HEK293 (cell line): ENCODE measurements around the gene BCKDHA.

Experiments
- CTCF ChIA-PET: fragments of 350-600 bp; formaldehyde crosslinking; extraction: SDS; loops from one replicate; lab custom pipeline; 2021; ENCODE audit warnings: antibody characterized with exemption; lab: Yijun Ruan, JAX
- POLR2A ChIA-PET: fragments of 300-600 bp; formaldehyde crosslinking; extraction: SDS; loops from one replicate; lab custom pipeline; 2020; ENCODE audit warnings: antibody characterized with exemption, inconsistent platforms; lab: Yijun Ruan, JAX
- H3K27ac ChIP-seq: fragments of 200-500 bp; sonication (Bioruptor generic); 2 replicates; pipeline ENCODE4 v1.5.1; 2014; ENCODE audit warnings: low read depth, low read length, control low read depth, inconsistent platforms; ENCODE audit errors: extremely low read depth
- H3K36me3 ChIP-seq, 2 experiments: fragments of 200-500 bp in 1 of 2; sonication (Bioruptor generic) in 1 of 2; 1 replicate in 1 of 2; 2 replicates in 1 of 2; pipeline ENCODE4 v1.5.1; 2014 to 2017; ENCODE audit warnings: inconsistent platforms in 2 of 2, low read length in 2 of 2; ENCODE audit not compliant: control insufficient read depth in 2 of 2, insufficient read depth in 1 of 2
- H3K4me1 ChIP-seq: fragments of 200-500 bp; sonication (Bioruptor generic); 2 replicates; pipeline ENCODE4 v1.5.1; 2014; ENCODE audit warnings: mild to moderate bottlenecking, low read length, inconsistent platforms; ENCODE audit not compliant: control insufficient read depth, insufficient read depth
- H3K4me3 ChIP-seq: 2 replicates; pipeline ENCODE4 v1.5.1; 2011; ENCODE audit warnings: low read depth, mild to moderate bottlenecking, control low read depth, low read length, moderate library complexity
- H3K9me3 ChIP-seq: fragments of 200-500 bp; sonication (Bioruptor generic); 2 replicates; pipeline ENCODE4 v1.5.1; 2014; ENCODE audit warnings: low read depth, low read length, inconsistent platforms; ENCODE audit not compliant: control insufficient read depth, insufficient read depth
- FEZF1 ChIP-seq: fragments of 450-650 bp; formaldehyde crosslinking; IDR thresholded peaks from 2 replicates; pipeline ENCODE4 v1.5.1; 2016; ENCODE audit warnings: missing biosample characterization, missing genetic modification characterization
- KLF9 ChIP-seq: fragments of 450-650 bp; formaldehyde crosslinking; IDR thresholded peaks from 2 replicates; pipeline ENCODE4 v1.5.1; 2016; ENCODE audit warnings: missing biosample characterization, missing genetic modification characterization, low read depth
- SP7 ChIP-seq: fragments of 450-650 bp; formaldehyde crosslinking; IDR thresholded peaks from 2 replicates; pipeline ENCODE4 v1.5.1; 2016; ENCODE audit warnings: missing biosample characterization, missing genetic modification characterization
- ZBTB20 ChIP-seq: fragments of 450-650 bp; formaldehyde crosslinking; IDR thresholded peaks from 2 replicates; pipeline ENCODE4 v1.5.1; 2016; ENCODE audit warnings: missing biosample characterization, missing genetic modification characterization
- ZBTB48 ChIP-seq: fragments of 450-650 bp; formaldehyde crosslinking; IDR thresholded peaks from 2 replicates; pipeline ENCODE4 v1.5.1; 2016; ENCODE audit warnings: missing biosample characterization, missing genetic modification characterization
- ZNF133 ChIP-seq: fragments of 450-650 bp; formaldehyde crosslinking; IDR thresholded peaks from 2 replicates; pipeline ENCODE4 v1.5.1; 2016; ENCODE audit warnings: missing biosample characterization, missing genetic modification characterization
- ZNF214 ChIP-seq: fragments of 450-650 bp; formaldehyde crosslinking; IDR thresholded peaks from 2 replicates; pipeline ENCODE4 v1.5.1; 2017; ENCODE audit warnings: missing biosample characterization, mild to moderate bottlenecking, missing genetic modification characterization, borderline replicate concordance
- ZNF223 ChIP-seq: fragments of 450-650 bp; formaldehyde crosslinking; IDR thresholded peaks from 2 replicates; pipeline ENCODE4 v1.5.1; 2016; ENCODE audit warnings: missing biosample characterization, missing genetic modification characterization
- ZNF239 ChIP-seq: fragments of 450-650 bp; formaldehyde crosslinking; IDR thresholded peaks from 2 replicates; pipeline ENCODE4 v1.5.1; 2016; ENCODE audit warnings: missing biosample characterization, missing genetic modification characterization
- ZNF248 ChIP-seq: fragments of 450-650 bp; formaldehyde crosslinking; IDR thresholded peaks from 2 replicates; pipeline ENCODE4 v1.5.1; 2017; ENCODE audit warnings: missing biosample characterization, missing genetic modification characterization
- ZNF266 ChIP-seq: fragments of 450-650 bp; formaldehyde crosslinking; IDR thresholded peaks from 2 replicates; pipeline ENCODE4 v1.5.1; 2016; ENCODE audit warnings: missing biosample characterization, missing genetic modification characterization, low read depth
- ZNF302 ChIP-seq: fragments of 450-650 bp; formaldehyde crosslinking; IDR thresholded peaks from 2 replicates; pipeline ENCODE4 v1.5.1; 2016; ENCODE audit warnings: missing biosample characterization, missing genetic modification characterization, low read depth
- ZNF335 ChIP-seq: fragments of 450-650 bp; formaldehyde crosslinking; conservative IDR thresholded peaks from 2 replicates; pipeline ENCODE4 v1.5.1; 2016; ENCODE audit warnings: missing biosample characterization, missing genetic modification characterization
- ZNF37A ChIP-seq: fragments of 450-650 bp; IDR thresholded peaks from 2 replicates; pipeline ENCODE4 v1.5.1; 2018; ENCODE audit warnings: missing biosample characterization, missing genetic modification characterization
- ZNF426 ChIP-seq: fragments of 450-650 bp; formaldehyde crosslinking; IDR thresholded peaks from 2 replicates; pipeline ENCODE4 v1.5.1; 2017; ENCODE audit warnings: missing biosample characterization, missing genetic modification characterization, mild to moderate bottlenecking, inconsistent platforms, moderate library complexity
- ZNF501 ChIP-seq: fragments of 450-650 bp; formaldehyde crosslinking; IDR thresholded peaks from 2 replicates; pipeline ENCODE4 v1.5.1; 2016; ENCODE audit warnings: missing biosample characterization, missing genetic modification characterization
- ZNF521 ChIP-seq: fragments of 450-650 bp; formaldehyde crosslinking; IDR thresholded peaks from 2 replicates; pipeline ENCODE4 v1.5.1; 2017; ENCODE audit warnings: missing biosample characterization, mild to moderate bottlenecking, missing genetic modification characterization
- ZNF549 ChIP-seq: fragments of 450-650 bp; IDR thresholded peaks from 2 replicates; pipeline ENCODE4 v1.5.1; 2018; ENCODE audit warnings: missing biosample characterization, missing genetic modification characterization, mild to moderate bottlenecking, inconsistent platforms, moderate library complexity
- ZNF596 ChIP-seq: fragments of 450-650 bp; IDR thresholded peaks from 2 replicates; pipeline ENCODE4 v1.5.0; 2018; ENCODE audit warnings: missing biosample characterization, mild to moderate bottlenecking, missing genetic modification characterization, moderate library complexity
- ZNF629 ChIP-seq: fragments of 450-650 bp; formaldehyde crosslinking; IDR thresholded peaks from 2 replicates; pipeline ENCODE4 v1.5.1; 2017; ENCODE audit warnings: missing biosample characterization, missing genetic modification characterization
- ZNF701 ChIP-seq: fragments of 450-650 bp; formaldehyde crosslinking; IDR thresholded peaks from 2 replicates; pipeline ENCODE4 v1.5.1; 2016; ENCODE audit warnings: missing biosample characterization, missing genetic modification characterization
- ZNF768 ChIP-seq: fragments of 450-650 bp; formaldehyde crosslinking; IDR thresholded peaks from 2 replicates; pipeline ENCODE4 v1.5.1; 2018; ENCODE audit warnings: missing biosample characterization, mild to moderate bottlenecking, missing genetic modification characterization
- ZNF791 ChIP-seq: fragments of 450-650 bp; formaldehyde crosslinking; IDR thresholded peaks from 2 replicates; pipeline ENCODE4 v1.5.1; 2016; ENCODE audit warnings: missing biosample characterization, missing genetic modification characterization
- TF ChIP-seq, protein P1 (sequence below): fragments of 450-650 bp; formaldehyde crosslinking; optimal IDR thresholded peaks from 2 replicates; pipeline ENCODE3; 2016; ENCODE audit warnings: missing biosample characterization, mild to moderate bottlenecking, missing genetic modification characterization
- TF ChIP-seq, protein P2 (sequence below): fragments of 450-650 bp; formaldehyde crosslinking; IDR thresholded peaks from 2 replicates; pipeline ENCODE4 v1.5.1; 2017; ENCODE audit warnings: missing biosample characterization, missing genetic modification characterization
- TF ChIP-seq, protein P3 (sequence below): fragments of 450-650 bp; formaldehyde crosslinking; IDR thresholded peaks from 2 replicates; pipeline ENCODE4 v1.5.1; 2016; ENCODE audit warnings: missing biosample characterization, missing genetic modification characterization
- TF ChIP-seq, protein P4 (sequence below): fragments of 450-650 bp; formaldehyde crosslinking; IDR thresholded peaks from 2 replicates; pipeline ENCODE4; 2016; ENCODE audit warnings: missing biosample characterization, missing genetic modification characterization
- TF ChIP-seq, protein P5 (sequence below): fragments of 450-650 bp; formaldehyde crosslinking; IDR thresholded peaks from 2 replicates; pipeline ENCODE4 v1.5.1; 2016; ENCODE audit warnings: missing biosample characterization, missing genetic modification characterization
- TF ChIP-seq, protein P6 (sequence below): fragments of 450-650 bp; IDR thresholded peaks from 2 replicates; pipeline ENCODE4 v1.5.1; 2018; ENCODE audit warnings: missing biosample characterization, missing genetic modification characterization

The BCKDHA gene

DNA sequence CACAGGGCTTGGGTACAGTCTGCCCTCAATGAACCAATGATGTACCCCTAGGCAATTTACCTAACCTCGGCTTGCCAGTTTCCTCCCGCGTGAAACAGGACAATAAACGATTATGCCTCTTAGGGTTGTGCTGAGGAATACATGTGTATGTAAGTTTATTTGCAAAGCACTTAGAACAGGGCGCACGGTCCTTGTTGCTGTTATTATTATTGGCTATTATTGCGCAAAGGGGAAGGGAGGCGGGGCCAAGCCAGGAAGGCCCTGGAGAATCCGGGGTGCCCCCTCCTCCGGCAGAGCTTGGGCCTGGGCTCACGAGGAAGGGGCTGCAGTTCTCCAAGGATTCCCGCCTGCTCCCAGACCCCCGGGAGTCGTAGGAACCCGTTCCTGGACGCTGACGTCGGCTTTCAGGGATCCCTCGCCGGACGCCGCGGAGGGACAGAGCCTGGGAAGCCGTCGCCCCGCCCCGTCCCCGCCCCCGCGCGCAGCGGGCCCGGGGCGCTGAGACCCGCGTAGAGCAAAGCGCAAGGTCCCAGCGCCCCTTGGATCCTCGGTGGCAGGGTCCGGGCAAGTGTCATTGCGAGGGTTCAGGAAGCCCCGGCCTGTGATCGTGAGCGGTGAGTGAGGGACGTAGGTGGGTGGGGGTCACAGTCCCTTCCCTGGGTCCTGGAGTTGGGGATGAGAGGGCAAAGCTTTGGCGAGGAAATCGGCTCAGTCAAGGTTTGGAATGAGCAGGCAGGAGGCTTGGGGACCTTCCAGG, 21.2 kb upstream of the BCKDHA start, which contains the start of gene TMEM91 (continued):
- TF ChIP-seq, protein P1, sequence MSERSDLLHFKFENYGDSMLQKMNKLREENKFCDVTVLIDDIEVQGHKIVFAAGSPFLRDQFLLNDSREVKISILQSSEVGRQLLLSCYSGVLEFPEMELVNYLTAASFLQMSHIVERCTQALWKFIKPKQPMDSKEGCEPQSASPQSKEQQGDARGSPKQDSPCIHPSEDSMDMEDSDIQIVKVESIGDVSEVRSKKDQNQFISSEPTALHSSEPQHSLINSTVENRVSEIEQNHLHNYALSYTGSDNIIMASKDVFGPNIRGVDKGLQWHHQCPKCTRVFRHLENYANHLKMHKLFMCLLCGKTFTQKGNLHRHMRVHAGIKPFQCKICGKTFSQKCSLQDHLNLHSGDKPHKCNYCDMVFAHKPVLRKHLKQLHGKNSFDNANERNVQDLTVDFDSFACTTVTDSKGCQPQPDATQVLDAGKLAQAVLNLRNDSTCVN (tag by site-specific recombination): peak; percentile 35
- TF ChIP-seq ZNF223: no peak
- TF ChIP-seq ZNF596 (tag by site-specific recombination): no peak
- TF ChIP-seq, protein P2, sequence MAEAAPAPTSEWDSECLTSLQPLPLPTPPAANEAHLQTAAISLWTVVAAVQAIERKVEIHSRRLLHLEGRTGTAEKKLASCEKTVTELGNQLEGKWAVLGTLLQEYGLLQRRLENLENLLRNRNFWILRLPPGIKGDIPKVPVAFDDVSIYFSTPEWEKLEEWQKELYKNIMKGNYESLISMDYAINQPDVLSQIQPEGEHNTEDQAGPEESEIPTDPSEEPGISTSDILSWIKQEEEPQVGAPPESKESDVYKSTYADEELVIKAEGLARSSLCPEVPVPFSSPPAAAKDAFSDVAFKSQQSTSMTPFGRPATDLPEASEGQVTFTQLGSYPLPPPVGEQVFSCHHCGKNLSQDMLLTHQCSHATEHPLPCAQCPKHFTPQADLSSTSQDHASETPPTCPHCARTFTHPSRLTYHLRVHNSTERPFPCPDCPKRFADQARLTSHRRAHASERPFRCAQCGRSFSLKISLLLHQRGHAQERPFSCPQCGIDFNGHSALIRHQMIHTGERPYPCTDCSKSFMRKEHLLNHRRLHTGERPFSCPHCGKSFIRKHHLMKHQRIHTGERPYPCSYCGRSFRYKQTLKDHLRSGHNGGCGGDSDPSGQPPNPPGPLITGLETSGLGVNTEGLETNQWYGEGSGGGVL: no peak
- no peak for TF ChIP-seq ZNF248 (tag by site-specific recombination)
- peak; percentile 25; the same call in 1 of the 2 replicates for TF ChIP-seq FEZF1 (tag by site-specific recombination)
- TF ChIP-seq, protein P3, sequence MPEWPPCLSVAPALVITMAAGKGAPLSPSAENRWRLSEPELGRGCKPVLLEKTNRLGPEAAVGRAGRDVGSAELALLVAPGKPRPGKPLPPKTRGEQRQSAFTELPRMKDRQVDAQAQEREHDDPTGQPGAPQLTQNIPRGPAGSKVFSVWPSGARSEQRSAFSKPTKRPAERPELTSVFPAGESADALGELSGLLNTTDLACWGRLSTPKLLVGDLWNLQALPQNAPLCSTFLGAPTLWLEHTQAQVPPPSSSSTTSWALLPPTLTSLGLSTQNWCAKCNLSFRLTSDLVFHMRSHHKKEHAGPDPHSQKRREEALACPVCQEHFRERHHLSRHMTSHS (tag by site-specific recombination): no peak
- TF ChIP-seq ZBTB20 (tag by site-specific recombination): peak; percentile 72
- TF ChIP-seq ZNF791 (tag by site-specific recombination): no peak
- no peak for TF ChIP-seq ZNF426 (tag by site-specific recombination)
- TF ChIP-seq ZNF214: no peak
- no peak for TF ChIP-seq ZNF521 (tag by site-specific recombination)
- TF ChIP-seq, protein P4, sequence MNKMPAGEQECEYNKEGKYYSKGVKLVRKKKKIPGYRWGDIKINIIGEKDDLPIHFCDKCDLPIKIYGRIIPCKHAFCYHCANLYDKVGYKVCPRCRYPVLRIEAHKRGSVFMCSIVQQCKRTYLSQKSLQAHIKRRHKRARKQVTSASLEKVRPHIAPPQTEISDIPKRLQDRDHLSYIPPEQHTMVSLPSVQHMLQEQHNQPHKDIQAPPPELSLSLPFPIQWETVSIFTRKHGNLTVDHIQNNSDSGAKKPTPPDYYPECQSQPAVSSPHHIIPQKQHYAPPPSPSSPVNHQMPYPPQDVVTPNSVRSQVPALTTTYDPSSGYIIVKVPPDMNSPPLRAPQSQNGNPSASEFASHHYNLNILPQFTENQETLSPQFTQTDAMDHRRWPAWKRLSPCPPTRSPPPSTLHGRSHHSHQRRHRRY (tag by site-specific recombination): 0 out of 2 replicates have a peak, but pooled peaks have one; percentile 57
- peak; percentile 36; the same call in 1 of the 2 replicates for TF ChIP-seq SP7
- no peak for TF ChIP-seq ZNF501 (tag by site-specific recombination)
- peak; percentile 81 for TF ChIP-seq KLF9 (tag by site-specific recombination)
- TF ChIP-seq, protein P5, sequence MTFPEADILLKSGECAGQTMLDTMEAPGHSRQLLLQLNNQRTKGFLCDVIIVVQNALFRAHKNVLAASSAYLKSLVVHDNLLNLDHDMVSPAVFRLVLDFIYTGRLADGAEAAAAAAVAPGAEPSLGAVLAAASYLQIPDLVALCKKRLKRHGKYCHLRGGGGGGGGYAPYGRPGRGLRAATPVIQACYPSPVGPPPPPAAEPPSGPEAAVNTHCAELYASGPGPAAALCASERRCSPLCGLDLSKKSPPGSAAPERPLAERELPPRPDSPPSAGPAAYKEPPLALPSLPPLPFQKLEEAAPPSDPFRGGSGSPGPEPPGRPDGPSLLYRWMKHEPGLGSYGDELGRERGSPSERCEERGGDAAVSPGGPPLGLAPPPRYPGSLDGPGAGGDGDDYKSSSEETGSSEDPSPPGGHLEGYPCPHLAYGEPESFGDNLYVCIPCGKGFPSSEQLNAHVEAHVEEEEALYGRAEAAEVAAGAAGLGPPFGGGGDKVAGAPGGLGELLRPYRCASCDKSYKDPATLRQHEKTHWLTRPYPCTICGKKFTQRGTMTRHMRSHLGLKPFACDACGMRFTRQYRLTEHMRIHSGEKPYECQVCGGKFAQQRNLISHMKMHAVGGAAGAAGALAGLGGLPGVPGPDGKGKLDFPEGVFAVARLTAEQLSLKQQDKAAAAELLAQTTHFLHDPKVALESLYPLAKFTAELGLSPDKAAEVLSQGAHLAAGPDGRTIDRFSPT (tag by site-specific recombination): no peak
- TF ChIP-seq ZNF549 (tag by site-specific recombination): no peak
- no peak for TF ChIP-seq ZNF239 (tag by site-specific recombination)
- TF ChIP-seq, all 188 proteins: peak for 25

DNA sequence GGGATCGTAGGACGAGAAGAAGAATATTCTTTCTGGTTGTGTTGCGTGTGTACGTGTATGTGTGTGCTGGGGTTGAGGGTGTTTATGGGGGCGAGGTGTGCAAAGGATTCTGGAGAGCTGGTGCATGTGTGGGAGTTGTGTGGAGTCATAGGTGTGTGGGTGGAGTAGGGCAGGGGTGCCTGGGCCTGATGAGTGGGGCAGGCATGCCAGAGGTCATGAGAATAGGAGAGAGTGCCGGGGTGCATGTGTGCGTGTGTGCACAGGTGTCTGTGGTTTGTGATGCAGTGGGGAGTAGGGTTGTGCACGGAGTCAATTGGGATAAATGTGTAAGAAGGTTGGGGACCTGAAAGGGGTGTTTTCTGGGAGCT, 20.6 kb upstream of the BCKDHA start:
- Histone ChIP-seq H3K36me3 (no peaks in the 10 kb centered on the region; a peak in 1 of 3 replicates), H3K9me3 (no peaks in the 10 kb centered on the region), H3K4me1 (peaks cover 20% of the 10 kb centered on the region), H3K27ac (peak overlapping the region; percentile 21; the same call in 1 of the 2 replicates), H3K4me3 (peak overlapping the region; percentile 34)
- ChIA-PET POLR2A (interaction anchor here (1.3 to 6.2 kb wide), 2 partner anchors 12 to 24 kb away, joined by 3 to 64 read pairs; partner anchors contain the start of gene B9D2), CTCF (interaction anchor here (1.9 kb wide), 1 partner anchor 13 kb away, joined by 5 read pairs; the partner anchor contains the start of gene B9D2)
- TF ChIP-seq ZNF266 (tag by site-specific recombination) (no peak), ZNF37A (tag by site-specific recombination) (no peak), ZNF768 (tag by site-specific recombination) (no peak), ZNF302 (no peak), ZNF133 (tag by site-specific recombination) (no peak), ZNF335 (tag by site-specific recombination) (peak; percentile 3; the same call in 1 of the 2 replicates), ZNF426 (tag by site-specific recombination) (no peak), ZNF629 (no peak), ZBTB48 (tag by site-specific recombination) (0 out of 2 replicates have a peak, but pooled peaks have one; percentile 52), ZNF701 (tag by site-specific recombination) (no peak)
- TF ChIP-seq, protein P6, sequence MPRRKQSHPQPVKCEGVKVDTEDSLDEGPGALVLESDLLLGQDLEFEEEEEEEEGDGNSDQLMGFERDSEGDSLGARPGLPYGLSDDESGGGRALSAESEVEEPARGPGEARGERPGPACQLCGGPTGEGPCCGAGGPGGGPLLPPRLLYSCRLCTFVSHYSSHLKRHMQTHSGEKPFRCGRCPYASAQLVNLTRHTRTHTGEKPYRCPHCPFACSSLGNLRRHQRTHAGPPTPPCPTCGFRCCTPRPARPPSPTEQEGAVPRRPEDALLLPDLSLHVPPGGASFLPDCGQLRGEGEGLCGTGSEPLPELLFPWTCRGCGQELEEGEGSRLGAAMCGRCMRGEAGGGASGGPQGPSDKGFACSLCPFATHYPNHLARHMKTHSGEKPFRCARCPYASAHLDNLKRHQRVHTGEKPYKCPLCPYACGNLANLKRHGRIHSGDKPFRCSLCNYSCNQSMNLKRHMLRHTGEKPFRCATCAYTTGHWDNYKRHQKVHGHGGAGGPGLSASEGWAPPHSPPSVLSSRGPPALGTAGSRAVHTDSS (tag by site-specific recombination): no peak
